ENCODE results near the gene CPNE4.

Gene CPNE4

GRCh38 chr3:131856171-131856570, 178.6 kb downstream of the CPNE4 start:
- no peak for DNase-seq

GRCh38 chr3:131850223-131850622, 184.6 kb downstream of the CPNE4 start:
- no peak for DNase-seq

GRCh38 chr3:131849616-131850015, 185.2 kb downstream of the CPNE4 start:
- DNase-seq: no peak

- DNase-seq: no peak
Measured at GRCh38 chr3:131847966-131848510, 186.8 kb downstream of the CPNE4 start.

DNA sequence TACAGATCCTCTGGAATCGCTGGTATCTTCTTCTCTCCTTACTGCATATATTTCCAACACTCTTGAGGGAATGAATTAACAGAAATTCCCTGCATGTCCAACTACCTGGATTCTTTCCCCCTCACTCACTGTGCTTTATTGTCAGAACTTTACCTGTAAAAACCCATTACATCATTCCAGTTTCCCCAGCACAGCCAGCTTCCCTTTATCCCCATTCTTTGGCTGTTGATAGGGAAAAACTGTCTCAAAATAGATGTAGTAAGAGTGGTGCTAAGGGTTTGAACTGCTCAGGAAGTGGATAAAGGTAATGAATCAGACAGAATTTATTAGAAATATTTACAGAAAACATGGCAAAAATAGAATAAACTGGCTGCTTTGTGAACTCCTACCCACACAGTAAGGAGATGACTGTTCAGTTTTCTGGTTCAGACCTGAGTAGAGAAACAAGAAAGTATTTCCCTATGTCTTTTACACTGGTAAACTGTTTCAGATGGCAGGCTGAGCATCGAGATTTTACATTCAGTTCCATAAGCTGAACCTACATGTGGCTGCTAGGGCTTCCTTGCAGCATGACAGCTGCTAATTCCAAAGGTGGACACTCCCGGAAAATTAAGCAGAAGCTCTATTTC, 188.4 kb downstream of the CPNE4 start:
- DNase-seq: no peak

- DNase-seq: no peak
Measured at GRCh38 chr3:131843174-131843573, 191.6 kb downstream of the CPNE4 start.

DNA sequence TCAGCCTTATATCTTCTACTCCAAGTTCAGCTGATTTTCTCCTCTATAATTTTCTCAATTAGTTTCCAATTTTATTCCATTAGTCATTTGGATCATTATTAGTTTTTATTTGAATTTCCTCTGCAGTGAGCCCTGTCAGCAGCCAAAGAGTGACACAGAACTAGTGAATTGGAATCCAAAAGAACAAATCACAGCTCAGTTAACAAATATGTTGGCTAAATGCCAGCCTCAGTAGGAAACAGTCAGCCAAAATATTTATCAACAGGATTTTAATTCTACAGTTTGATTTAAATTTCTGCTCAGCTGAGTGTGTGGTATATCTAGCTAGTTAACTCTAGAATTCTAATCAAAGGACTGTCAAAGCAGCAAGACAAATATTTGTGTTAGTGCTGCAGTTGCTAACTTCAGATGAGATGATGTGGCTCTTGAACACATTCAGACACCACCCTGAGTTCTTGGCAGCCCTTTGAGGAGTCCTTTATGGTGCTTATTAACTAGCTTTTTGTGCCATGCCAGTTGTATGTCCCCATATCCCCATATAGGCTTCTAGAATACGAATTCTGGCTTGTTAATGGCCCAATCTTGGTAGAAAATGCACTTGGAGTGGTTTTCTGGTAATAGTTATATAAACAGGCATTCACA, 194.5 kb downstream of the CPNE4 start:
- DNase-seq: no peak

- no peak for DNase-seq
Measured at GRCh38 chr3:131835906-131836305, 198.9 kb downstream of the CPNE4 start.

DNA sequence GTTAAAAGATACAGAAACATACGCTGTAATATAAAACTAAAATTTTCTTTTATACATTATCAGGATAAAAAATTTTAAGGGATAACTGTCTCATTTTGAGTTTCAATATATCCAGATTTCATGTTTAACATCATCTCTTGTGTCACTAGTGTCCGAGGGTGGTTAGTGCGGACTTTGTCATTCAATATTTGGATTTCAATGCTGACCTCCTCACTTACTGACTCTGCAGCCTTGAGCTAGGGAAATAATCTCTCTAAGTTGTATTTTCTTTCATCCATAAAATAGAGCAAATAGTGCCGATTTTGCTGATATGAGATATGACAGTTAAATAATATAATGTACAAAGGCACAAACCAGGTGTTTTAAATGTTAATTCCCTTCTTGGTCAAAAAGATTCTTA, 203.2 kb downstream of the CPNE4 start:
- DNase-seq: no peak

- DNase-seq: no peak
Measured at GRCh38 chr3:131821191-131821762, 213.5 kb downstream of the CPNE4 start.

GRCh38 chr3:131819381-131820055, 215.3 kb downstream of the CPNE4 start:
- no peak for DNase-seq

GRCh38 chr3:131812433-131812832, 222.4 kb downstream of the CPNE4 start:
- no peak for DNase-seq

DNA sequence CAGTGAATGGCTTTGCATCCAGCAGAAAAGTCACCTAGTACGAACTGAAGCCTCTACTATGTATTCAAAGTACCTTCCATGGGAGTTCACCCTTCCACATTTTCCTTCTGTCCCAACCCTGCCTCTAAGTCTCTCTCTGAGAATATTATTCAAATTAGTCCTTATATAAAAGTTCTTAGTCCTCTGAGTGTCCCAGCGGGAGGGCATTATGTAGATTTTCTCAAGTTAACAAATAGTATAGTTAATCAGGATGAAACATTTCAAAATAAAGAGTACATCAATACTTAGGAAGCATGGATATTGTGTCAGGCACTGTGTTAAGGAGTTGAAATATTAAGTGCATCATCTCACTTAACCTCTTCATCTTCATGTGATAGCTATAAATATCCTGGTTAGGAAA, 223.3 kb downstream of the CPNE4 start:
- no peak for DNase-seq

GRCh38 chr3:131807822-131808221, 227.0 kb downstream of the CPNE4 start:
- DNase-seq: no peak

DNA sequence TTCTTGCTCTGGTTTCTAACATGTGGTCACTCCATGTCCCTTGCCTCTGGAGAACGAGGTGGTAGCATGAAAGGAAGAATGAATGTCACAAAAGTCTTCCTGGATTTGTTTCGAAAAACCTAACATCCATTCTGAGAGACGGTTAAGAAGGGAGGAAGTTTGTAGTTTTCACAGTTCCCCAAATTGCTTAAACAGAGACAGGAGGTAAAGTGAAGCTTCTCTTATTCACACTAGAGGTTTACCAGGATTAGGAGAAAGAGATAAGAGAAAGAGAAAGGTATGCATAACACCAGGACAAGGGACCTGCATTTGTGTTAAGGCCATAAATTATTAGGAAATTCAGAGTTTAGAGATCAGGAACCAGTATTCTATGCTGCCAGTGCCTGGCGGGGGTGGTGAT, 228.1 kb downstream of the CPNE4 start:
- no peak for DNase-seq

GRCh38 chr3:131804565-131805133, 230.2 kb downstream of the CPNE4 start:
- DNase-seq: no peak

- no peak for DNase-seq
Measured at GRCh38 chr3:131803113-131803512, 231.7 kb downstream of the CPNE4 start.

DNA sequence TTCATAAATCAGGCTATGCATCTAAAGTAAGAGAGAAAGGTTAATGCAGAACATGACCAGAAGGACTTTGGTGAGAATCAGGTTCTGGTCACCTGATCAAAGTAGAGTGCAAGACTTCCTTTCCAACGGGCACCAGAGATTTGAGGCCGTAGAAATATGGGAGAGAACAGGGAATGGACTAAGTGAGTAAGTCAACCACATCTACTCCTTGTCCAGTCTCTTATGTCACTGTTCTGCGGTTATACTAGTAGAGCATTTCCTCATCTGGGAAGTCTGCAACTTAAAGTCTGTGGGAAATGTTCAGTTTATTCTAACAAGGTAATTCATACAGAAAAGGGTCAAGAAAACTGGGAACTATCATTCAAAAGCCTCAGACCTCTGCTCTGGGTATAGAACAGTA, 232.8 kb downstream of the CPNE4 start:
- DNase-seq: no peak

DNA sequence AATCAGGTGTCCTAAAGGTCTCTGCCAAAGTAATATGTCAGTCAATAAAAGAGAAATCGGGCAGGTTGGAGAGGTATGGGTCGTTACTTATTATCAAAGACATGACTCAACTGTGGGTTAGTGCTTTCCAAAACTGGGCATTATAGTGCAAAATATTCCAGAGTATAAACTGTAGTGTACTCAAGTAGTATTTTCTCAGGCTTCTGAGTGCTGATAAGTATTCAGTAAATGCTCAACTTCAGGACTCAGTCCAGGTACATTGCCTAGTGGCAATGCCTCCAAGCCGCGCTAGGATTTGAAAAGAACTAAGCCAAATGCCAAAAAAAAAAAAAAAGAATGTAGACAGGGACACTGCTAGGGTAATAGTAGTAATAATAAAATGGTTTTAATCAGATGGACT, 233.2 kb downstream of the CPNE4 start:
- no peak for DNase-seq

GRCh38 chr3:131797776-131798175, 237.0 kb downstream of the CPNE4 start:
- DNase-seq: no peak

- DNase-seq: no peak
Measured at GRCh38 chr3:131796558-131797198, 238.1 kb downstream of the CPNE4 start.

DNA sequence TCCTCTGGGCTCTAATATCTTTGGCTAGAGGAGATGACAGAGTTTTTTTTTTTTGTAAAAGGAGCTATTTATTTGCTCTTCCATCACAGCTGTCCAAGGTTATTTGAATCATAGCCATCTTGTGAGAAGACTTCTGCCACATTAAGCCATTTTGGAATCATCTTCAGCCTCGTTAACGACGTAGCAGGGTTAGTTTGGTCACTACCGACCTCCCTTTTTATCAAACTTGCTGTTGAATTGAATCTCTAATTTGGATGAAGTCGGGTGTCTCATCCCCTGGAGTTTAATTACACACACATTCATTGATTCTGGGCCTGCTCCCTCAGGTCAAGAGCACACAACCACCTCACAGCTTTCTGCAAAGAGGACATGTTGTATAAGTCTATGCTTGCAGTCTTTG, 238.7 kb downstream of the CPNE4 start:
- no peak for DNase-seq
